Measurements from ENCODE around the gene ANGPTL3. TPM values are rescaled to one million over a fixed set of nuclear protein-coding genes. Genes with fewer than 3 reads are reported as not detected.

The ANGPTL3 gene
- total and polyA plus RNA-seq, 10 of the 15 experiments (the other 5 are each of a cell fraction or from before 2014, with no cell fraction given) = 0.05 to 0.15 (median 0.07) TPM; not detected in 7

- DNase-seq (ENCODE audit: low read depth, low spot score) (peak; percentile 27), ATAC-seq (peak; percentile 98), FAIRE-seq (no peak)
- Histone ChIP-seq H3K9me3 (replicated peaks; ENCODE audit: control insufficient read depth, insufficient read depth, low read length) (no peaks in the 10 kb centered on the region; the same call in 1 of the 3 replicates), H3K36me3 (ENCODE audit: control insufficient read depth in 2 of 2, insufficient read depth in 2 of 2, low read length in 1 of 2) (peaks cover 0 to 6% of the 10 kb centered on the region in 2 experiments; a peak in 1 of 4 replicates), H3K4me3 (0 out of 2 replicates have a peak overlapping the region, but pooled peaks have one; percentile 4), H2AFZ (ENCODE audit: control insufficient read depth, low read depth, low read length) (peak overlapping the region; percentile 39; the same call in 1 of the 2 replicates), H3K4me1 (ENCODE audit: control insufficient read depth, insufficient read depth, low read length) (peaks cover 11% of the 10 kb centered on the region), H3K27ac (ENCODE audit: control insufficient read depth, insufficient read depth) (peak overlapping the region; percentile 66), H3K9ac (ENCODE audit: control insufficient read depth, insufficient read depth, low read length) (no peak overlapping the region), H3K27me3 (replicated peaks in 1 of 2; ENCODE audit: control insufficient read depth in 2 of 2, insufficient read depth in 2 of 2, low read length in 1 of 2) (no peaks in the 10 kb centered on the region), H4K20me1 (ENCODE audit: control insufficient read depth, insufficient read depth) (no peaks in the 10 kb centered on the region), H3K4me2 (ENCODE audit: control insufficient read depth, insufficient read depth) (peak overlapping the region; percentile 42), H3K79me2 (ENCODE audit: control insufficient read depth, insufficient read depth, low read length) (no peaks in the 10 kb centered on the region)
- 23% methylated on average over 5 of the region's 5 CpGs for WGBS (ENCODE audit: insufficient coverage, insufficient replicate concordance, low lambda C conversion rate, missing lambda C conversion rate)
- ChIA-PET RAD21 (ENCODE audit: unreplicated experiment) (interaction anchor here (1.2 to 2.5 kb wide), 7 partner anchors 9 to 133 kb away, joined by 3 to 31 read pairs (median 6); no protein-coding TSS in a partner anchor), CTCF (interaction anchor here (0.9 to 3.2 kb wide), 5 partner anchors 10 to 132 kb away, joined by 3 to 27 read pairs (median 3); no protein-coding TSS in a partner anchor), SMC1A (ENCODE audit: uncharacterized antibody, unreplicated experiment) (interaction anchor here (0.6 to 3.2 kb wide), 13 partner anchors 10 to 133 kb away, joined by 3 to 50 read pairs (median 3); partner anchors contain the start of gene ANGPTL3), POLR2A (interaction anchor here (0.7 to 2.0 kb wide), 3 partner anchors 9 to 17 kb away, joined by 3 to 10 read pairs (median 3); no protein-coding TSS in a partner anchor)
- in situ Hi-C loops (cut with MboI) (no loop called here), intact Hi-C loops (cut with micrococcal nuclease; ENCODE audit: unreplicated experiment) (loop anchor here (10.0 kb wide), 1 partner anchor 131 kb away; no protein-coding TSS in a partner anchor)
- no TSS peak for BruUV-seq (replicated peaks)
- TF ChIP-seq SPI1 (IDR thresholded peaks at IDR 0.05; ENCODE audit: borderline replicate concordance, insufficient read depth, low read depth, low read length) (peak; percentile 87), MEF2B (IDR thresholded peaks at IDR 0.05; ENCODE audit: partially characterized antibody, poor library complexity, severe bottlenecking) (peak; percentile 23), USF2 (IDR thresholded peaks at IDR 0.05; ENCODE audit: borderline replicate concordance, low read depth, low read length) (no peak), BCL11A (IDR thresholded peaks at IDR 0.05; ENCODE audit: low read depth, low read length) (peak; percentile 1; the same call in 1 of the 2 replicates), CBX5 (IDR thresholded peaks at IDR 0.05; ENCODE audit: low read depth) (no peak), ATF7 (IDR thresholded peaks at IDR 0.05; ENCODE audit: low read depth) (peak; percentile 50; the same call in 1 of the 2 replicates), TCF12 (IDR thresholded peaks at IDR 0.05; ENCODE audit: low read depth, low read length) (peak; percentile 80; the same call in 1 of the 2 replicates), STAT3 (IDR thresholded peaks at IDR 0.05; ENCODE audit: low read depth, low read length) (no peak), POLR2A (IDR thresholded peaks at IDR 0.05; ENCODE audit: low read depth, low read length) (no peak), NFIC (IDR thresholded peaks at IDR 0.05; ENCODE audit: low read depth, low read length) (peak; percentile 69), SKIL (IDR thresholded peaks at IDR 0.05; ENCODE audit: low read depth, poor library complexity, severe bottlenecking) (peak; percentile 26), TAF1 (IDR thresholded peaks at IDR 0.05; ENCODE audit: borderline replicate concordance, low read depth, low read length) (peak; percentile 41; the same call in 1 of the 2 replicates), DPF2 (IDR thresholded peaks at IDR 0.05) (peak; percentile 87), EP300 (IDR thresholded peaks at IDR 0.05; ENCODE audit: borderline replicate concordance in 1 of 2, control insufficient read depth in 1 of 2, low read depth in 2 of 2, low read length in 2 of 2) (peak; percentile 31 to 75; a peak in 3 of 4 replicates)
- TF ChIP-seq, protein P1, sequence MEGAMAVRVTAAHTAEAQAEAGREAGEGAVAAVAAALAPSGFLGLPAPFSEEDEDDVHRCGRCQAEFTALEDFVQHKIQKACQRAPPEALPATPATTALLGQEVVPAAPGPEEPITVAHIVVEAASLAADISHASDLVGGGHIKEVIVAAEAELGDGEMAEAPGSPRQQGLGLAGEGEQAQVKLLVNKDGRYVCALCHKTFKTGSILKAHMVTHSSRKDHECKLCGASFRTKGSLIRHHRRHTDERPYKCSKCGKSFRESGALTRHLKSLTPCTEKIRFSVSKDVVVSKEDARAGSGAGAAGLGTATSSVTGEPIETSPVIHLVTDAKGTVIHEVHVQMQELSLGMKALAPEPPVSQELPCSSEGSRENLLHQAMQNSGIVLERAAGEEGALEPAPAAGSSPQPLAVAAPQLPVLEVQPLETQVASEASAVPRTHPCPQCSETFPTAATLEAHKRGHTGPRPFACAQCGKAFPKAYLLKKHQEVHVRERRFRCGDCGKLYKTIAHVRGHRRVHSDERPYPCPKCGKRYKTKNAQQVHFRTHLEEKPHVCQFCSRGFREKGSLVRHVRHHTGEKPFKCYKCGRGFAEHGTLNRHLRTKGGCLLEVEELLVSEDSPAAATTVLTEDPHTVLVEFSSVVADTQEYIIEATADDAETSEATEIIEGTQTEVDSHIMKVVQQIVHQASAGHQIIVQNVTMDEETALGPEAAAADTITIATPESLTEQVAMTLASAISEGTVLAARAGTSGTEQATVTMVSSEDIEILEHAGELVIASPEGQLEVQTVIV (IDR thresholded peaks at IDR 0.05; ENCODE audit: borderline replicate concordance, partially characterized antibody) = no peak
- TF ChIP-seq, protein P2, sequence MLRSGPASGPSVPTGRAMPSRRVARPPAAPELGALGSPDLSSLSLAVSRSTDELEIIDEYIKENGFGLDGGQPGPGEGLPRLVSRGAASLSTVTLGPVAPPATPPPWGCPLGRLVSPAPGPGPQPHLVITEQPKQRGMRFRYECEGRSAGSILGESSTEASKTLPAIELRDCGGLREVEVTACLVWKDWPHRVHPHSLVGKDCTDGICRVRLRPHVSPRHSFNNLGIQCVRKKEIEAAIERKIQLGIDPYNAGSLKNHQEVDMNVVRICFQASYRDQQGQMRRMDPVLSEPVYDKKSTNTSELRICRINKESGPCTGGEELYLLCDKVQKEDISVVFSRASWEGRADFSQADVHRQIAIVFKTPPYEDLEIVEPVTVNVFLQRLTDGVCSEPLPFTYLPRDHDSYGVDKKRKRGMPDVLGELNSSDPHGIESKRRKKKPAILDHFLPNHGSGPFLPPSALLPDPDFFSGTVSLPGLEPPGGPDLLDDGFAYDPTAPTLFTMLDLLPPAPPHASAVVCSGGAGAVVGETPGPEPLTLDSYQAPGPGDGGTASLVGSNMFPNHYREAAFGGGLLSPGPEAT (IDR thresholded peaks at IDR 0.05; ENCODE audit: low read depth) = peak; percentile 77
Observed at GRCh38 chr1:62613325-62613727, 16.0 kb downstream of the ANGPTL3 start.

Measured in GM12878 (cell line).